K562 (cell line): Measurements from ENCODE around the gene PRSS12. TPM values are rescaled to one million over a fixed set of nuclear protein-coding genes. Genes with fewer than 3 reads are reported as not detected.

Experiments
- ATF1 ChIP-seq, 2 experiments: fragments of 450-650 bp in 1 of 2; IDR thresholded peaks; 2 replicates each; pipeline ENCODE4 v1.6.1; 2016; ENCODE audit warnings: missing compliant biosample characterization in 1 of 2, missing genetic modification characterization in 1 of 2
- CHCHD3 ChIP-seq: fragments of 250-450 bp; sonication (Bioruptor Pico); IDR thresholded peaks from 2 replicates; pipeline ENCODE4 v2.1.2; 2022; ENCODE audit warnings: mild to moderate bottlenecking
- CREB3L1 ChIP-seq: fragments of 450-650 bp; IDR thresholded peaks from 2 replicates; pipeline ENCODE4 v1.6.1; 2014; ENCODE audit warnings: low read depth, mild to moderate bottlenecking, moderate library complexity, borderline replicate concordance
- DMBX1 ChIP-seq: fragments of 250-450 bp; sonication (Bioruptor Pico); IDR thresholded peaks from 2 replicates; pipeline ENCODE4 v1.8.0; 2022; ENCODE audit warnings: inconsistent platforms, mild to moderate bottlenecking, moderate library complexity, borderline replicate concordance
- ELF4 ChIP-seq: fragments of 450-650 bp; formaldehyde crosslinking; IDR thresholded peaks from 2 replicates; pipeline ENCODE4 v1.4.0; 2022; ENCODE audit warnings: missing genetic modification characterization
- MTA2 ChIP-seq: fragments of 450-650 bp; IDR thresholded peaks from 2 replicates; pipeline ENCODE4 v1.6.1; 2016; ENCODE audit warnings: low read depth
- MYBL2 ChIP-seq, 2 experiments: fragments of 450-650 bp in 1 of 2; sonication (generic) in 1 of 2; formaldehyde crosslinking in 1 of 2; IDR thresholded peaks; 2 replicates each; pipeline versions ENCODE4 v1.6.1 to v1.8.1; 2017 to 2022; ENCODE audit warnings: borderline replicate concordance in 1 of 2, inconsistent platforms in 1 of 2, low read depth in 1 of 2, mild to moderate bottlenecking in 1 of 2, missing genetic modification reagents in 1 of 2, moderate library complexity in 1 of 2
- NFIX ChIP-seq: fragments of 250-450 bp; sonication (Bioruptor Pico); IDR thresholded peaks from 2 replicates; pipeline ENCODE4 v1.4.0; 2020; ENCODE audit warnings: low read depth, mild to moderate bottlenecking, moderate library complexity
- NR0B1 ChIP-seq: fragments of 450-650 bp; IDR thresholded peaks from one replicate; pipeline ENCODE4 v1.6.1; 2018; ENCODE audit warnings: mild to moderate bottlenecking, moderate library complexity; ENCODE audit not compliant: partially characterized antibody
- POU5F1 ChIP-seq: fragments of 150-350 bp; IDR thresholded peaks from 2 replicates; pipeline ENCODE4 v1.6.1; 2014; ENCODE audit warnings: borderline replicate concordance, low read length, low read depth, mild to moderate bottlenecking; ENCODE audit not compliant: partially characterized antibody
- RERE ChIP-seq: sonication (generic); formaldehyde crosslinking; IDR thresholded peaks from 2 replicates; pipeline ENCODE4 v1.8.0; 2023; ENCODE audit warnings: missing genetic modification reagents, mild to moderate bottlenecking, borderline replicate concordance
- SRF ChIP-seq, 2 experiments: fragments of 250-450, 450-650 bp in 1 of 2; sonication (Bioruptor Pico) in 1 of 2; sonication (generic) in 1 of 2; formaldehyde crosslinking; IDR thresholded peaks; 2 replicates each; pipeline versions ENCODE4 v1.5.0 to v1.5.1; 2020 to 2022; ENCODE audit warnings: mild to moderate bottlenecking in 1 of 2, missing genetic modification reagents in 1 of 2
- STAG1 ChIP-seq: sonication (generic); formaldehyde crosslinking; IDR thresholded peaks from 2 replicates; pipeline ENCODE4 v1.5.0; 2020; ENCODE audit warnings: missing genetic modification reagents, borderline replicate concordance
- TCFL5 ChIP-seq: fragments of 250-450 bp; sonication (Bioruptor Pico); conservative IDR thresholded peaks from 2 replicates; pipeline ENCODE4 v1.6.1; 2021; ENCODE audit warnings: mild to moderate bottlenecking, moderate library complexity, matching md5 sums
- TRIM24 ChIP-seq, 2 experiments: fragments of 450-650 bp; IDR thresholded peaks; 2 replicates each; pipeline ENCODE4 v1.6.1; 2016
- ZKSCAN8 ChIP-seq: fragments of 200-800 bp; sonication (Bioruptor generic); IDR thresholded peaks from 2 replicates; pipeline ENCODE4 v1.6.1; 2016; ENCODE audit warnings: missing genetic modification characterization, missing compliant biosample characterization
- ZNF121 ChIP-seq: sonication (generic); formaldehyde crosslinking; conservative IDR thresholded peaks from 2 replicates; pipeline ENCODE4 v1.8.0; 2022; ENCODE audit warnings: missing genetic modification reagents
- ZNF655 ChIP-seq: fragments of 250-450 bp; sonication (Bioruptor Pico); IDR thresholded peaks from 2 replicates; pipeline ENCODE4 v1.5.0; 2021
- polyA plus RNA-seq, 8 experiments: library from polyadenylated mRNA; depleted of rRNA in 4 of 8; stranded (reverse) in 5 of 8; unstranded in 3 of 8; fragments of >200 nt; fragmentation: Nextera tagmentation in 2 of 8; fragmentation: Illumina TruSeq in 1 of 8; extraction: Ambion mirVana in 2 of 8; extraction: Trizol in 1 of 8; gene quantifications; 2 replicates each; pipeline versions ENCODE4 v1.2.1 to v1.2.3, GENCODE V29; 2011 to 2014; ENCODE audit warnings: inconsistent platforms in 1 of 8, missing spikeins in 1 of 8
- total RNA-seq, 7 experiments: library from RNA; depleted of rRNA in 6 of 7; stranded (reverse); fragments of >200 nt in 6 of 7; fragmentation: Illumina TruSeq in 2 of 7; extraction: Trizol in 2 of 7; gene quantifications; 2 replicates each; pipeline versions ENCODE4 v1.2.1 to v1.2.3, GENCODE V29; 2011 to 2021; ENCODE audit warnings: low replicate concordance in 1 of 7

The PRSS12 gene
- total and polyA plus RNA-seq, 9 of the 15 experiments (the other 6 are each of a cell fraction or from before 2014, with no cell fraction given), result 0.06 to 0.11 (median 0.09) TPM; not detected in 6

- TF ChIP-seq MTA2 (no peak), TCFL5 (no peak), CREB3L1 (no peak), ATF1 (CRISPR knock-in tag; IDR thresholded peaks at IDR 0.05) (no peak), ATF1 (tag; IDR thresholded peaks at IDR 0.05) (no peak), RERE (CRISPR knock-in tag) (no peak), MYBL2 (IDR thresholded peaks at IDR 0.05; ENCODE audit: low read depth) (no peak), MYBL2 (CRISPR knock-in tag; IDR thresholded peaks at IDR 0.05; ENCODE audit: borderline replicate concordance) (no peak), ELF4 (CRISPR knock-in tag) (no peak), ZNF121 (CRISPR knock-in tag) (no peak), DMBX1 (CRISPR knock-in tag) (no peak), TRIM24 (IDR thresholded peaks at IDR 0.05) (no peak), ZNF655 (no peak), NFIX (no peak), POU5F1 (no peak), NR0B1 (no peak), SRF (CRISPR knock-in tag; IDR thresholded peaks at IDR 0.05) (no peak), STAG1 (CRISPR knock-in tag) (no peak), CHCHD3 (no peak), ZKSCAN8 (CRISPR knock-in tag) (no peak)
Measured at GRCh38 chr4:118280501-118281218, 72.1 kb downstream of the PRSS12 start (continued).
